ENCODE results near the gene ARFGEF2.

- TF ChIP-seq CTCF (IDR thresholded peaks at IDR 0.05; ENCODE audit: low read depth, low read length) (no peak), EZH2phosphoT487 (IDR thresholded peaks at IDR 0.05; ENCODE audit: low read depth) (no peak)
Observed at GRCh38 chr20:48956052-48956451, 34.5 kb downstream of the ARFGEF2 start.
